SK-N-SH (cell line): Measurements from ENCODE around the gene ZNF747.

Experiments used
- EP300 ChIP-seq, 2 experiments: IDR thresholded peaks; 2 replicates each; pipeline versions ENCODE4 v1.4.0 to v1.6.1; 2012; ENCODE audit warnings: borderline replicate concordance in 1 of 2, low read depth in 1 of 2, low read length in 1 of 2
- EZH2phosphoT487 ChIP-seq: fragments of 200-600 bp; sonication (generic); IDR thresholded peaks from 2 replicates; pipeline ENCODE4 v1.6.1; 2017; ENCODE audit warnings: low read depth, mixed run types, mild to moderate bottlenecking, antibody characterized with exemption, moderate library complexity, borderline replicate concordance
- GABPA ChIP-seq: IDR thresholded peaks from 2 replicates; pipeline ENCODE4 v1.4.0; 2012; ENCODE audit warnings: low read depth, mild to moderate bottlenecking
- NRF1 ChIP-seq: IDR thresholded peaks from 2 replicates; pipeline ENCODE4 v1.6.1; 2012; ENCODE audit warnings: low read depth, mild to moderate bottlenecking, low read length
- POLR2AphosphoS5 ChIP-seq: IDR thresholded peaks from 2 replicates; pipeline ENCODE4 v1.6.1; 2012; ENCODE audit warnings: low read depth, low read length
- REST ChIP-seq: IDR thresholded peaks from 2 replicates; pipeline ENCODE4 v1.6.1; 2012; ENCODE audit warnings: mild to moderate bottlenecking, low read depth, low read length, moderate library complexity
- RFX5 ChIP-seq: IDR thresholded peaks from 2 replicates; pipeline ENCODE4 v1.6.1; 2012; ENCODE audit warnings: mild to moderate bottlenecking, improper control_type of control experiment, low read length
- TF ChIP-seq, protein P1 (sequence below): fragments of 200-600 bp; sonication (generic); IDR thresholded peaks from 2 replicates; pipeline ENCODE4 v1.6.1; 2017; ENCODE audit warnings: antibody characterized with exemption, mild to moderate bottlenecking, moderate library complexity

DNA sequence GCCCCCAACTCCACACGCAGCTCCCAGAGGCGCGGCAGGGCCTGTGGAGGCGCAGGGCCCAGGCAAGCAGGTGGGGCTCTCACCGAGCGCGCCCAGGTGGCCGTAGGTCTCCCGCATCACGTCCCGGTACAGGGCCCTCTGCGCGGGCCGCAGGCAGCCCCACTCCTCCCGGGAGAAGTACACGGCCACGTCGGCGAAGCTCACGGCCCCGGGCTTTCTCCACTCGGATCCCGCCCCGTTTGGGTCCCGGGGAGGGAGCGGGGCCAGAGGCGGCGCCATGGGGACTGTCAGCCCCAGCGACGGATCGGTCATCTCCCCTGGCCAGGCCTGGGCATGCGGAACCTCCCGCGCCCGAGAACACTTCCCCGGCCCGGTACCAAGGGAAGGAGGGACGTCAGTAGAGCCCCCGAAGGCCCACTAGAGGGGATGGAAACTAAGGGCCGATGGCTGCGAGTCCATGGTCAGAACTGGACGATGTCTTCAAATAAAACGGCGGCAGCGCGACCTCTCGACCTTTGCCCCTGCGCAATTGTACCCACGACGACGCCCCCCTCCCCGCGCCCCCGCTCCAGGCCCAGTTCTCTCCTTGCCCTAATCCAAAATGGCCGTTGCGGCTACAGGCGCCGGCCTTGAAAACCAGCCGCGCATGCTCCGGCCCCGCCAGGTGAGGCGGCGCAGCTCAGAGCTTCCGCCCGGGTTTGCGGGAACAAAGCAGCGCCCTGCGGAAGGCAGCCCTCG, at the start of gene ZNF747:
- TF ChIP-seq, protein P1, sequence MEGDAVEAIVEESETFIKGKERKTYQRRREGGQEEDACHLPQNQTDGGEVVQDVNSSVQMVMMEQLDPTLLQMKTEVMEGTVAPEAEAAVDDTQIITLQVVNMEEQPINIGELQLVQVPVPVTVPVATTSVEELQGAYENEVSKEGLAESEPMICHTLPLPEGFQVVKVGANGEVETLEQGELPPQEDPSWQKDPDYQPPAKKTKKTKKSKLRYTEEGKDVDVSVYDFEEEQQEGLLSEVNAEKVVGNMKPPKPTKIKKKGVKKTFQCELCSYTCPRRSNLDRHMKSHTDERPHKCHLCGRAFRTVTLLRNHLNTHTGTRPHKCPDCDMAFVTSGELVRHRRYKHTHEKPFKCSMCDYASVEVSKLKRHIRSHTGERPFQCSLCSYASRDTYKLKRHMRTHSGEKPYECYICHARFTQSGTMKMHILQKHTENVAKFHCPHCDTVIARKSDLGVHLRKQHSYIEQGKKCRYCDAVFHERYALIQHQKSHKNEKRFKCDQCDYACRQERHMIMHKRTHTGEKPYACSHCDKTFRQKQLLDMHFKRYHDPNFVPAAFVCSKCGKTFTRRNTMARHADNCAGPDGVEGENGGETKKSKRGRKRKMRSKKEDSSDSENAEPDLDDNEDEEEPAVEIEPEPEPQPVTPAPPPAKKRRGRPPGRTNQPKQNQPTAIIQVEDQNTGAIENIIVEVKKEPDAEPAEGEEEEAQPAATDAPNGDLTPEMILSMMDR = 0 out of 2 replicates have a peak, but pooled peaks have one; percentile 7
- TF ChIP-seq REST (no peak), NRF1 (peak; percentile 92), EP300 (IDR thresholded peaks at IDR 0.05; ENCODE audit: borderline replicate concordance in 1 of 2, low read depth in 1 of 2, low read length in 1 of 2) (peak in 1 of 2 experiments; percentile 26; a peak in 1 of 4 replicates), GABPA (peak; percentile 77), EZH2phosphoT487 (no peak), POLR2AphosphoS5 (peak; percentile 86; the same call in 1 of the 2 replicates), RFX5 (no peak)
